ENCODE results near the gene TUBAL3.

GRCh38 chr10:5390607-5391205 is 13.9 kb downstream of the TUBAL3 start:
- TF ChIP-seq TSHZ2 (CRISPR knock-in tag; IDR thresholded peaks at IDR 0.05) (no peak), SNAI2 (CRISPR knock-in tag; IDR thresholded peaks at IDR 0.05) (no peak), PATZ1 (CRISPR knock-in tag; IDR thresholded peaks at IDR 0.05; ENCODE audit: borderline replicate concordance) (no peak)

Measured in SK-N-SH treated with all-trans-retinoic acid at 6 μM for 48 hours (cell line).